HEK293 (cell line): ENCODE data around the gene STX10.

Experiments
- GLIS1 ChIP-seq: fragments of 450-650 bp; formaldehyde crosslinking; IDR thresholded peaks from 2 replicates; pipeline ENCODE4 v1.5.1; 2016; ENCODE audit warnings: missing biosample characterization, missing genetic modification characterization
- HOXD13 ChIP-seq: sonication (generic); formaldehyde crosslinking; IDR thresholded peaks from 2 replicates; pipeline ENCODE4 v1.8.0; 2022; ENCODE audit warnings: missing genetic modification reagents, borderline replicate concordance
- IKZF3 ChIP-seq: fragments of 450-650 bp; IDR thresholded peaks from 2 replicates; pipeline ENCODE4 v1.5.0; 2018; ENCODE audit warnings: missing biosample characterization, mild to moderate bottlenecking, missing genetic modification characterization, moderate library complexity
- KLF17 ChIP-seq: fragments of 450-650 bp; formaldehyde crosslinking; IDR thresholded peaks from 2 replicates; pipeline ENCODE4 v1.5.1; 2016; ENCODE audit warnings: missing biosample characterization, missing genetic modification characterization
- KLF7 ChIP-seq: fragments of 450-650 bp; formaldehyde crosslinking; IDR thresholded peaks from 2 replicates; pipeline ENCODE4 v1.5.1; 2016; ENCODE audit warnings: missing biosample characterization, missing genetic modification characterization, borderline replicate concordance
- OSR2 ChIP-seq: fragments of 450-650 bp; formaldehyde crosslinking; IDR thresholded peaks from 2 replicates; pipeline ENCODE4 v1.5.1; 2016; ENCODE audit warnings: missing biosample characterization, missing genetic modification characterization
- SCRT2 ChIP-seq: fragments of 450-650 bp; formaldehyde crosslinking; IDR thresholded peaks from 2 replicates; pipeline ENCODE4 v1.5.1; 2016; ENCODE audit warnings: missing biosample characterization, missing genetic modification characterization
- SP3 ChIP-seq: fragments of 450-650 bp; formaldehyde crosslinking; IDR thresholded peaks from 2 replicates; pipeline ENCODE4 v1.5.1; 2016; ENCODE audit warnings: missing biosample characterization, missing genetic modification characterization
- TRIM28 ChIP-seq: IDR thresholded peaks from 2 replicates; pipeline ENCODE4 v1.6.1; 2011; ENCODE audit warnings: low read length, control low read depth, borderline replicate concordance
- ZBTB7A ChIP-seq: fragments of 450-650 bp; formaldehyde crosslinking; IDR thresholded peaks from 2 replicates; pipeline ENCODE4 v1.5.1; 2016; ENCODE audit warnings: low read depth, missing biosample characterization, missing genetic modification characterization
- ZFP41 ChIP-seq: fragments of 450-650 bp; formaldehyde crosslinking; IDR thresholded peaks from 2 replicates; pipeline ENCODE4 v1.5.1; 2016; ENCODE audit warnings: missing biosample characterization, missing genetic modification characterization, borderline replicate concordance
- ZIC2 ChIP-seq: fragments of 450-650 bp; formaldehyde crosslinking; IDR thresholded peaks from 2 replicates; pipeline ENCODE4 v1.5.1; 2016; ENCODE audit warnings: missing biosample characterization, missing genetic modification characterization
- ZNF112 ChIP-seq: fragments of 450-650 bp; formaldehyde crosslinking; IDR thresholded peaks from 2 replicates; pipeline ENCODE4 v1.5.0; 2017; ENCODE audit warnings: missing biosample characterization, missing genetic modification characterization
- ZNF138 ChIP-seq: fragments of 450-650 bp; formaldehyde crosslinking; IDR thresholded peaks from 2 replicates; pipeline ENCODE4 v1.5.1; 2016; ENCODE audit warnings: missing biosample characterization, missing genetic modification characterization, borderline replicate concordance
- ZNF16 ChIP-seq: fragments of 450-650 bp; formaldehyde crosslinking; IDR thresholded peaks from 2 replicates; pipeline ENCODE4 v1.5.1; 2016; ENCODE audit warnings: low read depth, missing biosample characterization, missing genetic modification characterization
- ZNF202 ChIP-seq: fragments of 450-650 bp; formaldehyde crosslinking; IDR thresholded peaks from 2 replicates; pipeline ENCODE4 v1.5.1; 2016; ENCODE audit warnings: missing biosample characterization, missing genetic modification characterization, borderline replicate concordance
- ZNF280D ChIP-seq: fragments of 450-650 bp; formaldehyde crosslinking; IDR thresholded peaks from 2 replicates; pipeline ENCODE4 v1.5.1; 2016; ENCODE audit warnings: missing biosample characterization, missing genetic modification characterization
- ZNF449 ChIP-seq: fragments of 450-650 bp; formaldehyde crosslinking; IDR thresholded peaks from 2 replicates; pipeline ENCODE4 v1.5.1; 2017; ENCODE audit warnings: missing biosample characterization, mild to moderate bottlenecking, missing genetic modification characterization, moderate library complexity
- ZNF513 ChIP-seq: fragments of 450-650 bp; IDR thresholded peaks from 2 replicates; pipeline ENCODE4 v1.5.1; 2018; ENCODE audit warnings: missing biosample characterization, missing genetic modification characterization
- ZNF518A ChIP-seq: fragments of 450-650 bp; formaldehyde crosslinking; conservative IDR thresholded peaks from 2 replicates; pipeline ENCODE4 v1.5.1; 2016; ENCODE audit warnings: low read depth, missing biosample characterization, missing genetic modification characterization
- ZNF555 ChIP-seq: fragments of 450-650 bp; formaldehyde crosslinking; conservative IDR thresholded peaks from 2 replicates; pipeline ENCODE4 v1.5.1; 2017; ENCODE audit warnings: missing biosample characterization, mild to moderate bottlenecking, missing genetic modification characterization, inconsistent platforms
- ZNF707 ChIP-seq: fragments of 450-650 bp; formaldehyde crosslinking; IDR thresholded peaks from 2 replicates; pipeline ENCODE4 v1.5.1; 2016; ENCODE audit warnings: missing biosample characterization, missing genetic modification characterization
- ZNF843 ChIP-seq: fragments of 450-650 bp; formaldehyde crosslinking; IDR thresholded peaks from 2 replicates; pipeline ENCODE4 v1.5.1; 2016; ENCODE audit warnings: missing biosample characterization, missing genetic modification characterization
- ZSCAN4 ChIP-seq: fragments of 450-650 bp; formaldehyde crosslinking; IDR thresholded peaks from 2 replicates; pipeline ENCODE4 v1.5.1; 2017; ENCODE audit warnings: missing biosample characterization, missing genetic modification characterization

Gene STX10

GRCh38 chr19:13164343-13165161 lies 14.4 kb upstream of the STX10 start (continued):
- TF ChIP-seq KLF17 (tag by site-specific recombination): peak; percentile 99
- TF ChIP-seq ZIC2 (tag by site-specific recombination): peak; percentile 91
- TF ChIP-seq ZNF138: no peak
- TF ChIP-seq ZSCAN4: no peak
- TF ChIP-seq SP3 (tag by site-specific recombination): peak; percentile 84
- TF ChIP-seq SCRT2: peak; percentile 33; the same call in 1 of the 2 replicates
- no peak for TF ChIP-seq ZNF16 (tag by site-specific recombination)
- no peak for TF ChIP-seq ZNF513 (tag by site-specific recombination)
- no peak for TF ChIP-seq ZBTB7A (tag by site-specific recombination)
- 0 out of 2 replicates have a peak, but pooled peaks have one; percentile 20 for TF ChIP-seq ZNF518A (tag by site-specific recombination)
- TF ChIP-seq GLIS1 (tag by site-specific recombination): peak; percentile 76
- peak; percentile 62 for TF ChIP-seq OSR2
- no peak for TF ChIP-seq ZNF843
- TF ChIP-seq KLF7 (tag by site-specific recombination): peak; percentile 82; the same call in 1 of the 2 replicates
- TF ChIP-seq TRIM28: peak; percentile 63; the same call in 1 of the 2 replicates
- no peak for TF ChIP-seq ZNF707
- no peak for TF ChIP-seq ZNF555
- TF ChIP-seq ZFP41 (tag by site-specific recombination): no peak
- 0 out of 2 replicates have a peak, but pooled peaks have one; percentile 30 for TF ChIP-seq ZNF449
- TF ChIP-seq ZNF280D: no peak
- TF ChIP-seq ZNF202 (tag by site-specific recombination): no peak
- TF ChIP-seq HOXD13 (CRISPR knock-in tag): no peak
- no peak for TF ChIP-seq ZNF112 (tag by site-specific recombination)
- peak; percentile 72; the same call in 1 of the 2 replicates for TF ChIP-seq IKZF3 (tag by site-specific recombination)
